Heart left ventricle (tissue), 13 donors: ENCODE measurements around the gene TNS1.

Experiments used
- CTCF ChIP-seq, 12 donors: fragments of 200-600 bp; sonication (generic) in 4 of 12; IDR thresholded peaks; one replicate each; pipeline versions ENCODE4 v1.5.0 to v1.8.0; 2018 to 2022; ENCODE audit warnings: antibody characterized with exemption in 12 of 12, mild to moderate bottlenecking in 5 of 12
- POLR2A ChIP-seq, 2 donors: fragments of 450-650 bp; IDR thresholded peaks; one replicate each; pipeline ENCODE4 v1.6.1; 2017; ENCODE audit warnings: antibody characterized with exemption in 2 of 2, mild to moderate bottlenecking in 2 of 2, moderate library complexity in 2 of 2
- donor health status: ischemic (EF 13 %, LVEDD 7.1; RV severe dilation, severe dysfunction).
- donor health status: DM: no; HTN: yes; CAD: no.
- donor health status: DM: no; HTN: no; CAD: no.
- donor health status: ischemic (EF 25% LVEDD 6.9; RV normal size, moderate dysfunction).
- donor health status: ischemic (EF 25% LVEDD 5.7; RV mildly dilated, moderate dysfunction).
- donor health status: ischemic (EF 35%, LVEDD 5.7; RV mildly dilated, moderate dysfunction).
- donor health status: nonischemic (EF 11% LVEDD 7.7; RV severe dilation, severe dysfunction).
- donor health status: DM: yes; HTN: yes; CAD: no.
- donor health status: PGD.
- donor health status: ischemic (EF 29% LVEDD 5.4; RV normal size, mild dysfunction).
- donor health status: nonischemic (EF 23%, LVEDD 6.1; RV moderate dilation, normal function).

- TF ChIP-seq CTCF (IDR thresholded peaks at IDR 0.05) (no peak), POLR2A (IDR thresholded peaks at IDR 0.05) (no peak)
Measured at GRCh38 chr2:217805668-217806481, 196.9 kb downstream of the TNS1 start.
